HCEC 1CT (cell line): ENCODE data around the gene ANKRD44.
"Not testable (repeated sequence)": the region's sequence is repeated elsewhere in the genome, so short reads cannot be mapped to it uniquely, and the experiment has no call there.

Source experiments
- DNase-seq: peaks from one replicate; pipeline ENCODE4 v3.0.0-alpha.2; 2017

The ANKRD44 gene

DNA sequence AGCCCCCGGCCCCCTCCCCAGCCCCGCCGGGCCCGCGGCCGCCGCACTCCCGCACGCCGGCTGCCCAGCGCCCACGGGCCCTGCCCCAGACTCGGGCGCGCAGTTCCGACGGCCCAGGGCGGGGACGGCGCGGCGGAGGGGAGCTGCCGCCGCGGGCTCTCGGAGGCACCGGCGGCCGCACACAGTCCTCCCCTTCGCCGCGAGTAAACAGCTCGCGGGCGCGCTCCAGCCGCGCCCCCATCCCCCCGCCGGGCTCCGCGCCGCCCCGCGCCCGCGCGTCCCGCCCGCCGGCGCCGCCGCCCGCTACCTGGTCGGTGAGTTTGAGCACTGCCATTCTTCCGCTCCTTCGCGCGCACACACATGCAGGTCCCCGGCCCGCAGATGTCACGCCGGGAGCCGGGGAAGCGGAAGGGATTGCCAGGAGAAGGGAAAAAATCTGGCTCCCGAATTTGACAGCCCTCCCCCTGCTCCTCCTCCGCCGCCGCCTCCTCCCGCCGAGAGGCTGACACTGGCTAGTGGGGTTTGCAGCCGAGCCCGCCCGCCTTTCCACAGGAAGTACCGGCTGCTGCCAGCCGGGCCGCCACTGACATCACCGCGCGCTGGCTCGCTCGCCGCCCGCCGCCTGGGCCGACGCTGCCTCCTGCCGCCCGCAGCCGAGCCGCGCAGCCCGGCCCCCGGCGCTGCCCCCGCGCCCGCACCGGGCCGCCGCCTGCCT is at the start of gene ANKRD44:
Gene ANKRD44 (minus strand): TSS at position 510 of the 715 bp plus-strand sequence. CDS start 176 bp downstream, at position 334.
- peak; percentile 90 for DNase-seq

DNA sequence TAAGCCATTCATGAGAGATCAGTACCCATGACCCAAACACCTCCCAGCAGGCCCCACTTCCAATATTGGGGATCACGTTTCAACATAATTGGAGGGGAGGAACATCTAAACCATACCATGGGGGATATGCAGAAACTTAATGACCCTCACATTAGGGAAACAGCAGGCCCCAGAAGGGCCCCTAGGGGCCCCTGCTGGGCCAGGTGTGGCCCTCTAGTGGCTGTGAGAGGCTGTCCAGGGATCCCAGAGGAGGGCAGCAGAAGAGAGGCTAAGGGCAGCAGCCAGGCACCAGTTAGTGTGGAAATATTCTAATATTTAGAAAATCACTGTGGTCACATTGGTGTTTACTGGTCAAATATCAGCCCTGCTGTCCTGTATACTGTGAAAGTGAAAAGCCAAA is 49.3 kb upstream of the ANKRD44 start:
- no peak for DNase-seq

DNA sequence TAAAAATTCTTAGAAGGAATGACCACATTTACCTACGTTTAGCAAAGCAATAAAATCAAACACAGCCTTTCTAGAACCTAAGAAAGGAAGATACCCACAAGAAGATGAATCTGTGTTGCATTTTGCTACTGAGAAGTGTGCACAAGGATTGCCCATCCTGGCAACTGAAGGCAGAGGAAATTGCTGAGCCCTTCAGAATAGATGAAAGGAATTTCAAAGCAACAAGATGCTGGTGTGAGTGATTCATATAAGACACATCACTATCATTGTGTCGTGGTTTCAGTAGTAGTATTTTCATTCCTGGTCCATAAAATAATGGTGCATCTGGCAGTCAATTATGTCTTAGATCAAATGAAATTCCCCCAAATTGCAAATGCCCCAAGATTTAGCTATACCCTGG is 48.4 kb upstream of the ANKRD44 start:
- DNase-seq = peak; percentile 26

DNA sequence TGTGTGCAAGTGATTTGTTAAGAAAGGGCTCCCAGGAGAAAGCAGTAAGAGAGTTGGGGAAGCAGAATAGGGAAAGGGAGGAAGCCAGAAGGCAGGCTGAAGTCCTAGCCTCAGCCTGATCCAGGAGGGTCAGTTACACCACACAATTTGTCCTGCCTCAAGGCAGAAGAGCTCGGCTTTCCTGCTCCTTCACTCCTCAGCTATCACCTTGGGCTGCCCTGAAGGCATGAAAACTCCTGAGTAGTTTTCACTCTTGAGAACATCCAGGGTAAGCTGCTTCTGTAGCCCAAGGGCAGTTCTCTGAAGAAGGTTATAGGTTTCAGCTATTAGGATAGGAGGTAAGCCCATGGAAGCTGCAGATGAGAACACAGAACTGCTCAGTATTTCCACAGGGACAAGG is 47.4 kb upstream of the ANKRD44 start:
- DNase-seq = no peak

DNA sequence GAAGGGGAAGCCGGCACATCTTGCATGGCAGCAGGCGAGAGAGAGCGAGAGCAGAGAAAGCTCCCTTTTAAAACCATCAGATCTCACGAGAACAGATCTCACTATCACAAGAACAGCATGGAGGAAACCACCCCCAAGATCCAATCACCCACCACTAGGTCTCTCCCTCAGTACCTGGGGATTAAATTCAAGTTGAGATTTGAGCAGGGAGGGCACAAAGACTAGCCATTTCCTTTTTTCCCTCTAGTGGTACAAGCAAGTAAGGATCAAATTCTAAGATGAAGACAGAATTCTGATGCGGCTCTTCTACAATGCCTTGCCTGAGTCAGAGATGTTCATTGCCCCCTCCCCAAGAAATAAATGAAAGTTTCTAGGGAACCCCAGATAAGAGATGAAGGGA is 45.6 kb upstream of the ANKRD44 start:
- DNase-seq = peak; percentile 11

DNA sequence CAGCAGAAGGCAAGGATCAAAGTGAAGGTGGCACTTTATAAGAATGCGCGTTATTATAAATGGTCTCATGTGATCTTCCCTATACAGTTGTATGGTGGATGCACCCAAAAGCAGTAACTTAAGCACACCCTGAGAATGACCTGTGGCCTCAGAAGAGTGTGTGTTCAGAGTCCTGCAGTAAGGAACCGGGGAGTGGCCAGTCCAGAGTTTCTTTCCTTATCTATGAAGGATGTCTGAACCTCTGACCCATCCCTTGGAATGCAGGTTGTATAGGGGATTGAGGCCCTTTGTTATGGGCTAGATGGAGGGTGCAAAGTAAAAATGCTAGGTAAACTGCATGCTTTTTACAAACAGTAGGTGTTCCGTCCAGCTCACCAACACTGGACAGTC is 43.6 kb upstream of the ANKRD44 start:
- DNase-seq = no peak

DNA sequence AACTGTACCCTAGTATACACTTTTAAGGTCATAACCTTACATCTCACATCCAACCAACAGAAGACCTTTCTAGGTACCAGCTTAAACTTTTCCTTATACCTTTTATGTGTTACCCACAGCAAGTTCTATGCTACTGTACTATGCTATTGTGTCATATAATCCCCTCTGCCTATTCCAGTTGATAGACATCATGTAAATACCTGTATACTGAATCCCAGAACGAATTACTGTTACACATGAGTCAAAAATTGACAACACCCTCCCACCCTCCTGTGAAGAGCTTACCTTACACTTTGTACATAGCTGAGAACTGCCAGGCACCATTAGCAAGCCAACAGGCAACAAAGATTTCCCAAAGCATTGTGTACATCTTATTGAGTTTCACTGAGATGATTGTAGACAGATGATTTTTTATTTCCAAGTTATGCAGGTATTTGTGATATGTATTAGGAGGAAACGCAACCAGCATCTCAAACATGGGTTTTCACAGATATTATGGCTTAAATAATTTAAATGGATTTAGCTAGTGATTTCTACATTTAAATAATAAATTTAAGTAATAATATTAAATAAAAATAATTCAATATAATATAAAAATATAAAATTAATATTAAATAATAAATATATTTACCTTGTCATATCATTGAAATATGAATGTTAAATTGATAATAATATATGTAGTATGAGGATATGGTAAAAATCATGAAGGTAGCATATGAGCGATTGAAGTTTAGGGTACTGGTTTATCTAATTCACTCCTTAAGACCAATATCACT is 43.0 kb upstream of the ANKRD44 start:
- no peak for DNase-seq

DNA sequence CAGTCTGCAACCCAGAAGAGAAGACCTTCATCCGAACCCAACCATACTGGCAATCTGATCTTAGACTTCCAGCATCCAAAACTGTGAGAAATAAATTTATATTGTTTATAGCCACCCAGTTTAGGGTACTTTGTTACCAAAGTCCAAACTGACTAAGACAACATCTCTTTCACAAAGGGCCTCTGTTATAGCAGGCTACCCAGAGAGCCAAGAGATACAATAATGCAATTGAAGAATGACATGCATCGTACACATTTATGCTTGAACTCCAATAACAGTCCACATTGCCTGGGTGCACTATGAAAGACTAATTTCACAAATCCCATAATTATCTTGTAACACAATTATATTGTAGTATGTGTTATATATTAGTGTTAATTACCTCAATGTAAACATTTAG is 39.1 kb upstream of the ANKRD44 start:
- no peak for DNase-seq

DNA sequence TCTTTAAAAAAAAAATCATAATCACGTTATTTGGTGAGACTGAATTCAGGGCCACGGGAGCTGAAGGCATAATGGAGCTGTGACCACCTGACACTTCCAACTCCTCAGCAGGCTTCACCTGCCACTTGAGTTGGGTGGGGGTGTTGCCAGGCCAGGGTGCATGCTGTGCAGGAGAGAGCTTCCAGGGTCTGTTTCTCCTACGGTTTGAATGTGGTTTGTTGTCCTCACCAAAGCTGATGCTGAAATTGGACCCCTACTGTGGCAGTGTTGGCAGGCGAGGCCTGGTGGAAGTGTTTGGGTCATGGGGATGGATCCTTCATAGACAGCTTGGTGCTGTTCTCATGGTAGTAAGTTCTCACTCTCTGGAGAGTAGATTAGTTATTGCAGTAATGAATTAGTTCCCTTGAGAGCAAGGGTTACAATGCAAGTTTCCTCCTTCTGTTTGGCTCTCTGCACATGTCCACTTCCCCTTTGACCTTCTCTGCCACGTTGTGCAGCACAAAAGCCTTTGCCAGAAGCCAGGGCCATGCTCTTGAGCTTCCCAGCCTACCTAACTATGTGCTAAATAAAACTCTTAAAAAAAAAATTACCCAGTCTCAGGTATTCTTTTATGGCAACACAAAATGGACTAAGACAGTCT is 38.3 kb upstream of the ANKRD44 start:
- no peak for DNase-seq

DNA sequence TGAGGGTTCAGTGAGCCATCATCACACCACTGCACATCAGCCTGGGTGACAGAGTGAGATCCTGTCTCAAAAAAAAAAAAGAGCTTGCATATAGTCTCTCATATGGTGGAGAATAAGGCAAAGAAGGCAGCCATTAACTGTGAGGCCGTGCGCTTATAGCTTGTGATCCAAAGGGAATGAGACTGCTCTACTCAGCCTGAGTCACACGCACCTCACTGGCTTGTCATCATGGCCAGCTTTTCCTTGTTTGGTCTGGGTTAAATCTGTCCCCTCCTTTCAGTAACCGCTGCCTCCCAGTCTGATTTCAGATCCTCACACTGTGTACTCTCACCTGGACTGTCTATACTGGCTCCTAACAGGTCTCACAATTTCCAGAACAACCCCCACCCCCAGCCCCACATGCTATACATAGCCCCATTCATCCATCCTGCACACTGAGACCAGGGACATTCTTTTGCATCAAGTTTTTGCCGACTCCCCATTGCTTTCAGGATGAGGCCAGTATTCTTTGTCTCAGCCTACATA is 35.3 kb upstream of the ANKRD44 start:
- no peak for DNase-seq

DNA sequence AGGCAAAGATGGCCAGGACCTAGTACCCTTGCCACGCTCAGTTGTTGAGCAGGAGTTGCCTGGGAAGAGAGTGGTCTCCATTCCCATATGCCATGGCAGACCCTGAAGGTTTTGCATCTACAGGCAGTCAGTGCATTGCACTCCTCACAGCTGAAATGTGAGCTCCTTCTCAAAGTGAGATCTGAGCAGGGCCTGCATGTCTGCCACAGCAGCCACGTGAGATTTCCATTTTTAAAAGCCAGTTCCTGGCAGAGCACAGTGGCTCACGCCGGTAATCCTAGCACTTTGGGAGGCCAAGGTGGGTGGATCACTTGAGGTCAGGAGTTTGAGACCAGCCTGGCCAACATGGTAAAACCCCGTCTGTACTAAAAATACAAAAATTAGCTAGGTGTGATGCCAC is 33.4 kb upstream of the ANKRD44 start:
- not testable (repeated sequence) for DNase-seq

DNA sequence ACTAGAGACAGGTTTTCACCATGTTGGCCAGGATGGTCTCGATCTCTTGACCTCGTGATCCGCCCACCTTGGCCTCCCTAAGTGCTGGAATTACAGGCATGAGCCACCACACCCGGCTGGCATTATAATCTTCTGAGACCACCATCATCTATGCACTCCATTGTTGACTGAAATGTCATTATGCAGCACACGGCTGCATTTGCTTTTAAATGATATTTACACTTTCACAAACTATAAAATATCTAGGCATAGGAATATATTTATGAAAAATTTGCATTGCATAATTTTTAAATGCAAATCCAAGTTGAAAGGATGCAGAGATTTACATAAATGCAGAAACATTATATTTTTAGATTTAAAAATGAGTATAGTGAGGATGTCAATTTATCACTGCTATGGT is 30.0 kb upstream of the ANKRD44 start:
- DNase-seq = no peak

DNA sequence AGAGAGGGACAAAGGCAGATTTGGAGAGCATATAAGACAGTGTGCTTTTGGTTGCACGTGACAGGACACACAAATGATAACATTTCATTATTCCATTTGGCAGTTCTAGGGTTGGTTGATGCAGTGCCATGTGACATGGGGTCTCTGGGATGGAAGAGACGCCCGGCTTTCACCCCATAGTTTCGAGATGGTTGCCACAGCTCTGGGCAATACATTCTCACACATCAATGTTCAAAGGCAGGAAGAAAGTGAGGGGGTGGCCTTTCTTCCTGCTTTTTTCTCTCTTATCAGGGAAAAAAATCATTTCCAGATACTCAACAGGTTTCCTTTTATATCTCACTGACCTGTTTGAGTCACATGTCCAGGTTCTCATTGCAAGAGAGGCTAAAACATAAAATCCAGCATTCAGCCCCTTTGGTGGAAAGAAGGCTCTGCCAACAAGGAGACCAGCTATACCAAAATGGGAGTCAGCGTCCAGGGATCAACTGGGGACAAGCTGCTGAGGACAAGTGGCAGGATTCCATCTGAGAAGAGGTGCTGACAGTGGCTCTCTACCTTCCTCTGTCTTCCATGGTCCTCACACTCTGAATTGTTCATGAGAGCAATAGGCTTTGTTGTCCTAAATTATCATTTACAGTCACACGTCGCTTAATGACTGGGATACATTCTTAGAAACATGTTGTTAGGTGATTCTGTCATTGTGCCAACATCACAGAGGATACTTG is 29.1 kb upstream of the ANKRD44 start:
- DNase-seq = no peak

DNA sequence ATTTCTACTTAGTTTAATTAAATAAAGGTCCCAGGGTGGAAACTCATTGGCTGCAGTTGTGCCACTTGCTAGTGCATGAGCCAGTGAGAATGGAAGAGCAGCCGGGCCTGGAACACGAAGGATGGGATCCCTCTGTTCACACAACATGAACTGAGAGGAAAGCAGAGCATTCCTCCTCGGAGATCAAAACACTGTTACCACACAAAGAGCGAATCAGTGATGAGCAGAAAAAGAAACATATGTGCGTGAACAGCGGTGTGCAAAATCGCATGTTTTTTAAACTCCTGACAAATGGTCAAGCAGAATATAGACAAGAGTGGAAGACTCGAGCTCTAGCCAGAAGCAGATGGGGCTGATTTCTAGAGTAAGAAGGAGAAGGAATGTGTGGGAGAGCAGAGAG is 28.4 kb upstream of the ANKRD44 start:
- no peak for DNase-seq

DNA sequence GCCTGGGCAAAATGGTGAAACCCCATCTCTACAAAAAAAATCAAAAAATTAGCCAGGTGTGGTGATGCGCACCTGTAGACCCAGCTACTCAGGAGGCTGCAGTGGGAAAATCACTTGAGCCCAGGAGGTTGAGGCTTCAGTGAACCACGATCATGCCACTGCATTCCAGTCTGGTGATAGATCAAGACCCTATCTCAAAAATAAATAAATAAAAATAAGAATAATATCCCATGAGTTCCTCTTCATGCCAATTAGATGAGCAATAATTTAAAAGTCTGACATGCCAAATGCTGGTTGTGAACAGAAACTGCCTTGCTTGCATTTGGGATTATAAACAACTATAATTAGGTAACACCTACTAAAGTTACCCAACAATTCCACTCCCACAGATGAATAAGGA is 22.1 kb upstream of the ANKRD44 start:
- no peak for DNase-seq

DNA sequence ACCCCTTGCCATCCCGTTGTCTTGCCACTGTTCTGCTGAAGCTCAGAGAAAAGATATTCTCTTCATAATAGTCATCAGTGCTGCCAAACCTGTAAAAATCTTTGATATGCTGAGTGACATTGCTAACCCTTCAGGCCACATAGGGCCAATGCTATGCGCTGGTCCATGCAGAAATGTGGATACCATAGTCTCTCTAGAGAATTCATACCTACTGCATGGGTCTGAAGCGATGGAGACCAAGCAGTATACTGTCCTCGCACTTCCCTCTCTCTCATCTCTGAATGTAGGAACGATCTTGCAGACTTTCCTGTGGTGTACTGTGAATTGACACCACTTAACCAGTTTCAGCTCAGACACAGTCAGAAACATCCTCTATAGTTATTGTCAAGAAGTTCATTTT is 17.9 kb upstream of the ANKRD44 start:
- DNase-seq = no peak

DNA sequence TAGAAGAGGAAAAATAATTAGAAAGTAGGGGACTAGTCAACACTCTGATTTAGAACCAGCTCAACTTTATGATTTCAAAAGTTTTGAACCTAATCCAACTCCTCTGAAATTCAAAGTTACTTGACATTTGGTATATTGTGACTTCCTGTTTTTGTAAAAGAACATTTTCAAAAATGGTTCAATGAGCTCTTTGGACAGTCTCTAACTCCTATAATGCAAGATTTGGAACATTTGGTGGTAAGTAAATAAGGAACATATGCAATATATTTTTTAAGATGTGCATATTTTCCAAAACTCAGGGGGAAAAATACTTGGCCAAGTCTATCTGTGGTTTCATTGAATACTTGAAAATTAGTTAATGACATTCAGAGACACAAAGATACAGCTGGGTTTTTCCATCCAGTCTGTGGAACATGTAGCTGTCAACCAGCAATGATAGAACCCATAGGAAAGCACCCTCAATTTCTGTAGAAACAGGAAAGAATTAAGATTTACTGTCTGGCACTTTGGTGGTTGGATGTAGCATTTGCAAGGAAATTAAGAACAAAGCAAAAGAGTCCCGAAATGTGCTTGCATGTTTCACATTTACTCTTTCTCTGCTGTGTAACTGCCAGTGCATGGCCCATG is 17.0 kb upstream of the ANKRD44 start:
- DNase-seq = no peak

DNA sequence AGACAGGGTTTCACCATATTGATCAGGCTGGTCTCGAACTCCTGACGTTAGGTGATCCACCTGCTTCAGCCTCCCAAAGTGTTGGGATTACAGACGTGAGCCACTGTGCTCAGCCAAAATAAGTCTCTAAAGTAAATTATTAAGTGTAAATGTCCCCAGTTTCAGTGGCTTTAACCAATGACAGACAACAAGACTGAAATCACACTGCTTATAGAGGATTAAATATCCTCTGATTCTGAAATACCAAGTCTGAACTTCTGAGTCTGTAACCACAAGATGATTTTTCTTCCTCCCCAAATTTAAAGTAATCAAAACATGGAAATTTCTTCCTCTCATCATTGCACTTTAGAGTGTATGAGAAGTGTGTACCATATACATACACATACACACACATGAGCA is 16.5 kb upstream of the ANKRD44 start:
- no peak for DNase-seq

DNA sequence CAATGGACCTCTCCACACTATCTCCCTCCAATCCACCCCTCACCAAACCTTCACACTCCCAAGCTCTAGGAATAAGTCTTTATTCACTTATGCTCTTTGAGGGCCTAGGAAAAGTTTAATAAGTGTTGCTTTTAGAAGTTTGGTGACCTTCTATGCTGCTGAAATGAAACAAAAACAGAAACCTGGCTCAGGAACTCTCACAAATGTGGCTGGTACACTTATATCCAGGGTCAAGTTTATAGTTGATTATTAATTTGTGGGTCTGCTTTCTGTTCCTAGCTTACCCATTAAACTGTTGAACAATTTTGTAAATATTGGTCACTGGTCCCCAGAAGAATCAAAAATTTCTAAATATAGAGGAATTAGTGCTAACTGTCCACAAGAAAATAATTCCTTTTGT is 14.2 kb upstream of the ANKRD44 start:
- no peak for DNase-seq

DNA sequence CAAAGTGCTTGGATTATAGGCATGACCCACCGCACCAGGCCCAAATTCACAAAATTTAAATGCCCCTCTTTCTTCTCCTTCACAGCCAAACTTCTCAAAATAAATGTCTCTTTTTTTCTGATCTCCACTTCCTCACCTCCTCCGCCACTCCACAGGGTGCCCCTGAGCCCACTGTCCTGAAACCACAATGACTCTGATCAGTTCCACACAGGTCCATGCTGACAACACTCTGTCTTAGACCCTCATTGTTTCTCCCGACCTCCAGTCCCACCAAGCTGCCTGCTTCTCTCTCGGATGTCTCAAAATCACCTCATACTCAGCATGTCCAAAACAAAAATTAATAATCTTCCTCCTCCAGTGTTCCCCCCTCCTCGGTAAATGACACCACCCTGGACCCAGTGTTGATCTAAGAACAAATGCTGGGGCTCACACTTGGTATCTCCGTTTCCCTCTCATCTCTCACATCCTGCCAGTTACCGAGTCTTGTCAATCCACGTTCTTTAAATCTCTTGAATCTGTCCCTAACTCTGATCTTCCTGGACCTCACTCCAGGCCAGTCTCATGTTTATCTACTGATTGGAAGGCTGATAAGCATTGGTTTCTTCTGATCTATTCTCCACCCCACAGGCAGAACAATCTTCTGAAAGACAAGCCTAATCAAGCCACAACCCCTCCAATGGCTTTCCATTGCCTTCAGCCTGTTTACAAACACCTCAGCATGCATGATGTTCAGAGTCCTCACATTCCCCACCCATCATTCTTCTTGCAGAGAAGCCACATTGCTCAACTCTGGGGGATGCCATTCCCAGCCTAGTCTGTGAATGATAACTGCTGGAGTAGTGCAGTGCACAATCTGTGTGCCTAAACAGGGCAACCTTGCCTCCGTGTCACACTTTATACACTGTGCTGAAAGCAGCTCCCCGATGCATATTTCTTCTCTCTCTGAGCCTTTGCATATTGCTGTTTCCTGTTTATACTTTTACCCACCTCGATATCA is 12.4 kb upstream of the ANKRD44 start:
- no peak for DNase-seq

DNA sequence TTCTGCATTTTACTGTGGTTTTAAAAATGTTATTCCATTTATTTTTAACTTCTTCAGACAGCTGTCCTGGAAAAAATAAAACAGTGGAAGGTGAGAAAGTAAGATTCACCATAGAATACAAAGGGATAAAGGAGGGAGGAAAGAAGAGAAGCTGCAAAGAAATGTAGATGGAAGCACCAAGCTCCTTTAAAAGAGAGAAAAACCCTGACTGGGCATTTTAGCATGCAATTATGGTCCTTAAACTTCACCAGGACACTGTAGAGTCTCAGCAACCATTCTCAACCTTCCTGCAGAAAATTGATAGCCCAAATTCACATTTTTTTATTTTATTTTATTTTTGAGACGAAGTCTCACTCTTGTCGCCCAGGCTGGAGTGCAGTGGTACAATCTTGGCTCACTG is 11.6 kb upstream of the ANKRD44 start:
- DNase-seq = no peak
